Measurements from ENCODE around the gene PNPLA7. TPM values are rescaled to one million over a fixed set of nuclear protein-coding genes. Genes with fewer than 3 reads are reported as not detected.

PNPLA7 gene
- total RNA-seq, 2 experiments from 2014 or later, result 1.5 to 10.2 TPM

GRCh38 chr9:137547687-137548543 lies 2.3 kb downstream of the PNPLA7 start:
- Histone ChIP-seq H3K27ac (ENCODE audit: low read depth, low read length, poor library complexity, severe bottlenecking) (no peak overlapping the region), H3K4me1 (ENCODE audit: insufficient read depth, low read length, poor library complexity, severe bottlenecking) (peaks cover 16% of the 10 kb centered on the region), H2AFZ (ENCODE audit: low read length) (no peak overlapping the region), H3K36me3 (ENCODE audit: insufficient read depth, low read length) (0 out of 2 replicates have a peak, but pooled peaks cover 3% of the 10 kb centered on the region), H4K20me1 (ENCODE audit: insufficient read depth, low read length) (0 out of 2 replicates have a peak, but pooled peaks cover 3% of the 10 kb centered on the region), H3K79me2 (ENCODE audit: insufficient read depth, low read depth, low read length) (peaks cover 6% of the 10 kb centered on the region; the same call in 1 of the 2 replicates), H3K9me2 (ENCODE audit: insufficient read depth, low read length) (no peaks in the 10 kb centered on the region), H3K4me2 (ENCODE audit: low read length) (no peak overlapping the region), H3K4me3 (ENCODE audit: low read depth, low read length, poor library complexity, severe bottlenecking) (no peak overlapping the region), H3K9me3 (ENCODE audit: low read length) (no peaks in the 10 kb centered on the region)
- no peak for TF ChIP-seq CTCF (conservative IDR thresholded peaks at IDR 0.05; ENCODE audit: low read length)
- TF ChIP-seq EZH2phosphoT487 (IDR thresholded peaks at IDR 0.05; ENCODE audit: borderline replicate concordance, low read depth, low read length), result no peak
- BruUV-seq (replicated peaks), result no TSS peak
- intact Hi-C loops (cut with micrococcal nuclease; ENCODE audit: unreplicated experiment), result no loop called here
- no peak for DNase-seq (ENCODE audit: low spot score)
- POLR2A ChIA-PET, result no interaction called here
- CTCF ChIA-PET (ENCODE audit: unreplicated experiment), result no interaction called here

- no TSS peak for BruUV-seq (replicated peaks)
- peaks cover 7% of the 10 kb centered on the region for H3K4me1 ChIP-seq (ENCODE audit: insufficient read depth, low read length, poor library complexity, severe bottlenecking)
- no peak overlapping the region for H3K4me2 ChIP-seq (ENCODE audit: low read length)
- intact Hi-C loops (cut with micrococcal nuclease; ENCODE audit: unreplicated experiment), result no loop called here
- no peaks in the 10 kb centered on the region for H3K36me3 ChIP-seq (ENCODE audit: insufficient read depth, low read length)
- no peak overlapping the region for H3K4me3 ChIP-seq (ENCODE audit: low read depth, low read length, poor library complexity, severe bottlenecking)
- no peak overlapping the region for H2AFZ ChIP-seq (ENCODE audit: low read length)
- ChIA-PET CTCF (ENCODE audit: unreplicated experiment) (no interaction called here), POLR2A (no interaction called here)
- H3K27ac ChIP-seq (ENCODE audit: low read depth, low read length, poor library complexity, severe bottlenecking), result no peak overlapping the region
- H3K9me3 ChIP-seq (ENCODE audit: low read length), result no peaks in the 10 kb centered on the region
- no peak for DNase-seq (ENCODE audit: low spot score)
- 0 out of 2 replicates have a peak, but pooled peaks cover 3% of the 10 kb centered on the region for H4K20me1 ChIP-seq (ENCODE audit: insufficient read depth, low read length)
- H3K79me2 ChIP-seq (ENCODE audit: insufficient read depth, low read depth, low read length), result no peaks in the 10 kb centered on the region
- no peaks in the 10 kb centered on the region for H3K9me2 ChIP-seq (ENCODE audit: insufficient read depth, low read length)
- TF ChIP-seq CTCF (conservative IDR thresholded peaks at IDR 0.05; ENCODE audit: low read length) (no peak), EZH2phosphoT487 (IDR thresholded peaks at IDR 0.05; ENCODE audit: borderline replicate concordance, low read depth, low read length) (no peak)
Measured at GRCh38 chr9:137545123-137545522, 5.1 kb downstream of the PNPLA7 start.

- no TSS peak for BruUV-seq (replicated peaks)
- no peaks in the 10 kb centered on the region for H3K79me2 ChIP-seq (ENCODE audit: insufficient read depth, low read depth, low read length)
- POLR2A ChIA-PET, result no interaction called here
- H3K9me3 ChIP-seq (ENCODE audit: low read length), result no peaks in the 10 kb centered on the region
- H3K36me3 ChIP-seq (ENCODE audit: insufficient read depth, low read length), result no peaks in the 10 kb centered on the region
- no peak for TF ChIP-seq CTCF (conservative IDR thresholded peaks at IDR 0.05; ENCODE audit: low read length)
- TF ChIP-seq EZH2phosphoT487 (IDR thresholded peaks at IDR 0.05; ENCODE audit: borderline replicate concordance, low read depth, low read length), result no peak
- no peaks in the 10 kb centered on the region for H3K4me1 ChIP-seq (ENCODE audit: insufficient read depth, low read length, poor library complexity, severe bottlenecking)
- CTCF ChIA-PET (ENCODE audit: unreplicated experiment), result no interaction called here
- no peak for DNase-seq (ENCODE audit: low spot score)
- no peak overlapping the region for H3K4me3 ChIP-seq (ENCODE audit: low read depth, low read length, poor library complexity, severe bottlenecking)
- no peak overlapping the region for H2AFZ ChIP-seq (ENCODE audit: low read length)
- H4K20me1 ChIP-seq (ENCODE audit: insufficient read depth, low read length), result 0 out of 2 replicates have a peak, but pooled peaks cover 3% of the 10 kb centered on the region
- intact Hi-C loops (cut with micrococcal nuclease; ENCODE audit: unreplicated experiment), result no loop called here
- no peak overlapping the region for H3K27ac ChIP-seq (ENCODE audit: low read depth, low read length, poor library complexity, severe bottlenecking)
- H3K9me2 ChIP-seq (ENCODE audit: insufficient read depth, low read length), result no peaks in the 10 kb centered on the region
- no peak overlapping the region for H3K4me2 ChIP-seq (ENCODE audit: low read length)
Measured at GRCh38 chr9:137544176-137544760, 5.9 kb downstream of the PNPLA7 start.
